ENCODE data around the gene LIN7B. TPM values are rescaled to one million over a fixed set of nuclear protein-coding genes. Genes with fewer than 3 reads are reported as not detected.

LIN7B gene
- total and polyA plus RNA-seq, 5 experiments from 2014 or later: 5.5 to 16.2 (median 9.2) TPM

- peaks cover 0 to 14% (median 2%) of the 10 kb centered on the region in 9 donors for H3K9me3 Mint-ChIP-seq
- peak overlapping the region in 3 of 10 donors; percentile 65 to 76 (median 72) for H3K27ac Mint-ChIP-seq
- H3K4me3 Mint-ChIP-seq: peak overlapping the region; percentile 28 to 88 (median 66)
- POLR2A ChIA-PET: interaction anchor here (0.5 to 1.3 kb wide), 3 partner anchors 30 to 340 kb away, joined by 4 to 7 read pairs (median 4); partner anchors contain the start of genes BCAT2 and LIN7B
- DNase-seq (peak in 4 of 10 donors; percentile 16 to 42 (median 36)), ATAC-seq (peak; percentile 23 to 44)
- H3K27me3 Mint-ChIP-seq: peaks cover 30 to 87% (median 67%) of the 10 kb centered on the region in 5 donors
- peaks cover 0 to 7% (median 4%) of the 10 kb centered on the region in 3 donors for H3K36me3 Mint-ChIP-seq
- H3K4me1 Mint-ChIP-seq: peaks cover 19 to 37% (median 31%) of the 10 kb centered on the region in 4 donors
Observed at GRCh38 chr19:49151267-49152118, 37.3 kb downstream of the LIN7B start.

- no peak for DNase-seq
- Mint-ChIP-seq H3K36me3 (peaks cover 0 to 7% (median 4%) of the 10 kb centered on the region in 3 donors), H3K27ac (peak overlapping the region in 1 of 10 donors; percentile 76), H3K4me1 (peaks cover 19 to 37% (median 31%) of the 10 kb centered on the region in 4 donors), H3K9me3 (peaks cover 0 to 14% (median 2%) of the 10 kb centered on the region in 9 donors), H3K27me3 (peaks cover 27 to 86% (median 64%) of the 10 kb centered on the region in 5 donors), H3K4me3 (peak overlapping the region in 7 of 10 donors; percentile 28 to 88 (median 66))
- ATAC-seq: peak; percentile 8 to 14
- POLR2A ChIA-PET: no interaction called here
Observed at GRCh38 chr19:49152119-49152550, 38.0 kb downstream of the LIN7B start.

GRCh38 chr19:49153167-49153809, 39.1 kb downstream of the LIN7B start:
- Mint-ChIP-seq H3K36me3 (peaks cover 0 to 8% (median 6%) of the 10 kb centered on the region in 3 donors), H3K9me3 (peaks cover 0 to 14% (median 2%) of the 10 kb centered on the region in 9 donors), H3K27ac (peak overlapping the region in 1 of 10 donors; percentile 68), H3K4me1 (peaks cover 21 to 42% (median 37%) of the 10 kb centered on the region in 4 donors), H3K4me3 (peak overlapping the region in 3 of 10 donors; percentile 15 to 48 (median 36)), H3K27me3 (peaks cover 24 to 86% (median 59%) of the 10 kb centered on the region in 5 donors)
- DNase-seq (no peak), ATAC-seq (no peak)
- POLR2A ChIA-PET: no interaction called here

- H3K27me3 Mint-ChIP-seq: peaks cover 23 to 82% (median 57%) of the 10 kb centered on the region in 5 donors
- DNase-seq: no peak
- ATAC-seq: no peak
- peak overlapping the region in 2 of 10 donors; percentile 53 to 83 for H3K27ac Mint-ChIP-seq
- peak overlapping the region in 2 of 10 donors; percentile 24 to 60 for H3K4me3 Mint-ChIP-seq
- H3K4me1 Mint-ChIP-seq: peaks cover 18 to 36% (median 33%) of the 10 kb centered on the region in 4 donors
- H3K36me3 Mint-ChIP-seq: peaks cover 0 to 9% (median 8%) of the 10 kb centered on the region in 3 donors
- POLR2A ChIA-PET: no interaction called here
- H3K9me3 Mint-ChIP-seq: peaks cover 0 to 14% (median 2%) of the 10 kb centered on the region in 9 donors
Observed at GRCh38 chr19:49154279-49154678, 40.1 kb downstream of the LIN7B start.

GRCh38 chr19:49155005-49155819, 41.0 kb downstream of the LIN7B start, which contains the start of gene HRC:
Gene HRC, minus strand, starts transcription at chr19:49155396. Its CDS starts 159 bp downstream, at chr19:49155237.
- no peak for DNase-seq
- no peak for ATAC-seq
- POLR2A ChIA-PET: no interaction called here
- peaks cover 0 to 14% (median under 1%) of the 10 kb centered on the region in 9 donors for H3K9me3 Mint-ChIP-seq
- peaks cover 28 to 86% (median 62%) of the 10 kb centered on the region in 5 donors for H3K27me3 Mint-ChIP-seq
- H3K36me3 Mint-ChIP-seq: peaks cover 0 to 9% (median 8%) of the 10 kb centered on the region in 3 donors
- H3K4me3 Mint-ChIP-seq: peak within 1 kb of the TSS in 3 of 10 donors; percentile 21 to 60 (median 22)
- H3K27ac Mint-ChIP-seq: peak within 1 kb of the TSS in 3 of 10 donors; percentile 10 to 83 (median 53)
- H3K4me1 Mint-ChIP-seq: peaks cover 17 to 28% (median 25%) of the 10 kb centered on the region in 4 donors

GRCh38 chr19:49155820-49156346, 41.7 kb downstream of the LIN7B start:
- POLR2A ChIA-PET: no interaction called here
- Mint-ChIP-seq H3K4me3 (peak overlapping the region in 2 of 10 donors; percentile 20 to 22), H3K9me3 (peaks cover 0 to 14% (median 0%) of the 10 kb centered on the region in 9 donors)

GRCh38 chr19:49157445-49158224, 43.5 kb downstream of the LIN7B start, which contains the start of gene TRPM4:
Gene TRPM4, plus strand, starts transcription at chr19:49157792. Its CDS starts 75 bp downstream, at chr19:49157867.
- Mint-ChIP-seq H3K9me3 (peaks cover 0 to 14% (median 0%) of the 10 kb centered on the region in 9 donors), H3K4me1 (peaks cover 11 to 14% (median 13%) of the 10 kb centered on the region in 4 donors), H3K4me3 (peak within 1 kb of the TSS in 9 of 10 donors; percentile 19 to 83 (median 69)), H3K27me3 (peaks cover 31 to 83% (median 66%) of the 10 kb centered on the region in 5 donors), H3K36me3 (peaks cover 0 to 9% (median 6%) of the 10 kb centered on the region in 3 donors), H3K27ac (no peak within 1 kb of the TSS)
- peak; percentile 64 to 79 for ATAC-seq
- DNase-seq: peak in 3 of 10 donors; percentile 31 to 39 (median 39)
- POLR2A ChIA-PET: no interaction called here

More at GRCh38 chr19:49155820-49156346, 41.7 kb downstream of the LIN7B start:
- ATAC-seq (no peak), DNase-seq (no peak)
- Mint-ChIP-seq H3K27ac (peak overlapping the region in 1 of 10 donors; percentile 10), H3K36me3 (peaks cover 0 to 9% (median 6%) of the 10 kb centered on the region in 3 donors), H3K27me3 (peaks cover 32 to 93% (median 69%) of the 10 kb centered on the region in 5 donors), H3K4me1 (peaks cover 17 to 26% (median 23%) of the 10 kb centered on the region in 4 donors)

- POLR2A ChIA-PET: interaction anchor here (0.7 kb wide), 3 partner anchors 24 to 166 kb away, joined by 3 to 4 read pairs (median 3); no protein-coding TSS in a partner anchor
- Mint-ChIP-seq H3K27me3 (peaks cover 19 to 53% (median 40%) of the 10 kb centered on the region in 5 donors), H3K9me3 (no peaks in the 10 kb centered on the region), H3K4me1 (peaks cover 6 to 13% (median 9%) of the 10 kb centered on the region in 4 donors), H3K27ac (peak overlapping the region in 1 of 10 donors; percentile 24), H3K4me3 (peak overlapping the region in 1 of 10 donors; percentile 8), H3K36me3 (peaks cover 0 to 6% (median 4%) of the 10 kb centered on the region in 3 donors)
- DNase-seq (no peak), ATAC-seq (no peak)
Observed at GRCh38 chr19:49160450-49161189, 46.5 kb downstream of the LIN7B start.

GRCh38 chr19:49161987-49162386, 47.8 kb downstream of the LIN7B start:
- ATAC-seq: no peak
- Mint-ChIP-seq H3K4me3 (no peak overlapping the region), H3K4me1 (peaks cover 4 to 13% (median 9%) of the 10 kb centered on the region in 4 donors), H3K27ac (no peak overlapping the region), H3K27me3 (peaks cover 18 to 51% (median 39%) of the 10 kb centered on the region in 5 donors), H3K9me3 (no peaks in the 10 kb centered on the region), H3K36me3 (peaks cover 0 to 6% (median 4%) of the 10 kb centered on the region in 3 donors)
- no peak for DNase-seq
- POLR2A ChIA-PET: no interaction called here

GRCh38 chr19:49165111-49165750, 51.1 kb downstream of the LIN7B start:
- ATAC-seq: no peak
- no peak overlapping the region for H3K4me3 Mint-ChIP-seq
- no peak overlapping the region for H3K27ac Mint-ChIP-seq
- no peaks in the 10 kb centered on the region for H3K9me3 Mint-ChIP-seq
- DNase-seq: no peak
- POLR2A ChIA-PET: no interaction called here
- H3K36me3 Mint-ChIP-seq: no peaks in the 10 kb centered on the region
- H3K4me1 Mint-ChIP-seq: no peaks in the 10 kb centered on the region
- H3K27me3 Mint-ChIP-seq: peaks cover 6 to 37% (median 20%) of the 10 kb centered on the region in 5 donors
